HL-60 (cell line): ENCODE data around the gene NR5A2.

Experiments used
- DNase-seq, 2 experiments: peaks; one replicate each; pipeline ENCODE4 v3.0.0-alpha.2; 2010 to 2020; ENCODE audit warnings: low read depth in 1 of 2, low spot score in 1 of 2
- H3K27ac ChIP-seq: fragments of 250-450 bp; sonication (Bioruptor Pico); replicated peaks from 2 replicates; pipeline ENCODE4 v1.5.1; 2020; ENCODE audit warnings: mild to moderate bottlenecking, moderate library complexity
- H3K27me3 ChIP-seq: fragments of 250-450 bp; sonication (Bioruptor Pico); 2 replicates; pipeline ENCODE4 v1.5.1; 2021; ENCODE audit warnings: mild to moderate bottlenecking, moderate library complexity; ENCODE audit not compliant: insufficient read depth, poor library complexity, severe bottlenecking
- H3K4me3 ChIP-seq: replicated peaks from 2 replicates; pipeline ENCODE4 v1.5.1; 2011; ENCODE audit warnings: mild to moderate bottlenecking, control low read depth, low read length; ENCODE audit not compliant: insufficient read depth
- GABPA ChIP-seq: IDR thresholded peaks from 2 replicates; pipeline ENCODE4 v1.6.1; 2012; ENCODE audit warnings: low read depth
- POLR2AphosphoS5 ChIP-seq: IDR thresholded peaks from 2 replicates; pipeline ENCODE4 v1.6.1; 2012; ENCODE audit warnings: low read depth
- REST ChIP-seq: IDR thresholded peaks from 2 replicates; pipeline ENCODE4 v1.6.1; 2012; ENCODE audit warnings: low read depth; ENCODE audit not compliant: insufficient replicate concordance
- SPI1 ChIP-seq: IDR thresholded peaks from 2 replicates; pipeline ENCODE4 v1.6.1; 2012; ENCODE audit warnings: low read depth, mild to moderate bottlenecking, borderline replicate concordance
- TF ChIP-seq, protein P1 (sequence below): IDR thresholded peaks from one replicate; pipeline ENCODE4 v1.5.1; 2011; ENCODE audit warnings: low read length, control low read depth, inconsistent platforms; ENCODE audit not compliant: insufficient read depth

NR5A2 gene

DNA sequence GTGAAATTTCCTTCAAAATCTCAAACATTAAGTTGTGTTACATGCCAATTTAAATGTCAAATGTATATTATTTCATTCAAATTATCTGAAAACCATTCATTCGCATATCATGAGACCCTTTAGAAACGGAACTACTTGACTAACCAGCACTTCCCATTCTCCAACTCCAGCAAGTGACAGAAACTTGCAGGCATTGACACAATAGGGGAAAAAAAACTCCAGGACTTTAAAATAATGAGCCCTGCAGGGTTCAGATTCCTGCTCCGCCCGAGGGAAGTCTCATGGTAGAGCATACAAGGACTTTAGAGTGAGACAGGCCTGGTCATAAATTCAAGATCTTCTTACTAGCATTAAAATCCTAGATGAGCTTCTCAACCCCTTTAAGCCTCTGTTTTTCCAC, 138.9 kb downstream of the NR5A2 start:
- no peak for DNase-seq
- H3K27ac ChIP-seq: no peak overlapping the region
- no peaks in the 10 kb centered on the region for H3K27me3 ChIP-seq
- TF ChIP-seq POLR2AphosphoS5 (no peak), REST (no peak), GABPA (no peak)
- H3K4me3 ChIP-seq: no peak overlapping the region

- H3K27ac ChIP-seq: no peak overlapping the region
- no peak overlapping the region for H3K4me3 ChIP-seq
- no peak for TF ChIP-seq GABPA
- no peak for TF ChIP-seq SPI1
- no peak for TF ChIP-seq POLR2AphosphoS5
- TF ChIP-seq, protein P1, sequence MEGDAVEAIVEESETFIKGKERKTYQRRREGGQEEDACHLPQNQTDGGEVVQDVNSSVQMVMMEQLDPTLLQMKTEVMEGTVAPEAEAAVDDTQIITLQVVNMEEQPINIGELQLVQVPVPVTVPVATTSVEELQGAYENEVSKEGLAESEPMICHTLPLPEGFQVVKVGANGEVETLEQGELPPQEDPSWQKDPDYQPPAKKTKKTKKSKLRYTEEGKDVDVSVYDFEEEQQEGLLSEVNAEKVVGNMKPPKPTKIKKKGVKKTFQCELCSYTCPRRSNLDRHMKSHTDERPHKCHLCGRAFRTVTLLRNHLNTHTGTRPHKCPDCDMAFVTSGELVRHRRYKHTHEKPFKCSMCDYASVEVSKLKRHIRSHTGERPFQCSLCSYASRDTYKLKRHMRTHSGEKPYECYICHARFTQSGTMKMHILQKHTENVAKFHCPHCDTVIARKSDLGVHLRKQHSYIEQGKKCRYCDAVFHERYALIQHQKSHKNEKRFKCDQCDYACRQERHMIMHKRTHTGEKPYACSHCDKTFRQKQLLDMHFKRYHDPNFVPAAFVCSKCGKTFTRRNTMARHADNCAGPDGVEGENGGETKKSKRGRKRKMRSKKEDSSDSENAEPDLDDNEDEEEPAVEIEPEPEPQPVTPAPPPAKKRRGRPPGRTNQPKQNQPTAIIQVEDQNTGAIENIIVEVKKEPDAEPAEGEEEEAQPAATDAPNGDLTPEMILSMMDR: no peak
- TF ChIP-seq REST: no peak
- no peak for DNase-seq
- no peaks in the 10 kb centered on the region for H3K27me3 ChIP-seq
These were observed 141.4 kb downstream of the NR5A2 start for GRCh38 chr1:200168926-200169325.

- H3K27ac ChIP-seq: no peak overlapping the region
These were observed 144.8 kb downstream of the NR5A2 start for GRCh38 chr1:200172311-200172710.

More at GRCh38 chr1:200172311-200172710, 144.8 kb downstream of the NR5A2 start:
- no peak overlapping the region for H3K4me3 ChIP-seq
- TF ChIP-seq REST (no peak), GABPA (no peak), POLR2AphosphoS5 (no peak), SPI1 (no peak)
- TF ChIP-seq, protein P1: no peak
- DNase-seq: no peak
- no peaks in the 10 kb centered on the region for H3K27me3 ChIP-seq
